ENCODE measurements around the gene GNL1.

Gene GNL1

GRCh38 chr6:30554962-30555815 lies 1.1 kb downstream of the GNL1 start:
- no peaks in the 10 kb centered on the region for H4K20me1 ChIP-seq (ENCODE audit: insufficient read depth, low read length)
- peak overlapping the region; percentile 93 for H3K4me3 ChIP-seq (ENCODE audit: low read depth, low read length, poor library complexity, severe bottlenecking)
- TF ChIP-seq EZH2 (IDR thresholded peaks at IDR 0.05; ENCODE audit: borderline replicate concordance, low read length) (no peak), CTCF (IDR thresholded peaks at IDR 0.05; ENCODE audit: low read length) (no peak)
- no peaks in the 10 kb centered on the region for H3F3A ChIP-seq (ENCODE audit: insufficient read depth, low read length)
- H3K9me2 ChIP-seq (ENCODE audit: low read depth, low read length): no peaks in the 10 kb centered on the region
- no peaks in the 10 kb centered on the region for H3K9me3 ChIP-seq (ENCODE audit: low read length)
- peak overlapping the region; percentile 93 for H3K27ac ChIP-seq (ENCODE audit: low read depth, low read length, poor library complexity, severe bottlenecking)
- no peak overlapping the region for H2AFZ ChIP-seq (ENCODE audit: low read length)
- peaks cover 63% of the 10 kb centered on the region for H3K36me3 ChIP-seq (ENCODE audit: insufficient read depth, low read length)
- peak overlapping the region; percentile 96 for H3K9ac ChIP-seq (ENCODE audit: low read length)
- H3K4me1 ChIP-seq (ENCODE audit: insufficient read depth, low read length, severe bottlenecking): peaks cover 22% of the 10 kb centered on the region
- no peaks in the 10 kb centered on the region for H3K27me3 ChIP-seq (ENCODE audit: insufficient read depth, low read length)
- H3K79me2 ChIP-seq (ENCODE audit: insufficient read depth, low read length): peaks cover 20% of the 10 kb centered on the region
- H3K4me2 ChIP-seq (ENCODE audit: low read length): peak overlapping the region; percentile 93

GRCh38 chr6:30554404-30554803 lies 1.9 kb downstream of the GNL1 start:
- peaks cover 57% of the 10 kb centered on the region for H3K36me3 ChIP-seq (ENCODE audit: insufficient read depth, low read length)
- H4K20me1 ChIP-seq (ENCODE audit: insufficient read depth, low read length): no peaks in the 10 kb centered on the region
- no peaks in the 10 kb centered on the region for H3K9me2 ChIP-seq (ENCODE audit: low read depth, low read length)
- peaks cover 17% of the 10 kb centered on the region for H3K79me2 ChIP-seq (ENCODE audit: insufficient read depth, low read length)
- H3F3A ChIP-seq (ENCODE audit: insufficient read depth, low read length): no peaks in the 10 kb centered on the region
- H3K9me3 ChIP-seq (ENCODE audit: low read length): no peaks in the 10 kb centered on the region
- H3K9ac ChIP-seq (ENCODE audit: low read length): no peak overlapping the region; the same call in 1 of the 2 replicates
- peak overlapping the region; percentile 93 for H3K4me2 ChIP-seq (ENCODE audit: low read length)
- no peaks in the 10 kb centered on the region for H3K27me3 ChIP-seq (ENCODE audit: insufficient read depth, low read length)
- H2AFZ ChIP-seq (ENCODE audit: low read length): no peak overlapping the region
- H3K4me3 ChIP-seq (ENCODE audit: low read depth, low read length, poor library complexity, severe bottlenecking): no peak overlapping the region
- H3K4me1 ChIP-seq (ENCODE audit: insufficient read depth, low read length, severe bottlenecking): peaks cover 22% of the 10 kb centered on the region
- no peak for TF ChIP-seq EZH2 (IDR thresholded peaks at IDR 0.05; ENCODE audit: borderline replicate concordance, low read length)
- no peak for TF ChIP-seq CTCF (IDR thresholded peaks at IDR 0.05; ENCODE audit: low read length)
- H3K27ac ChIP-seq (ENCODE audit: low read depth, low read length, poor library complexity, severe bottlenecking): no peak overlapping the region

- no peaks in the 10 kb centered on the region for H3F3A ChIP-seq (ENCODE audit: insufficient read depth, low read length)
- no peaks in the 10 kb centered on the region for H3K27me3 ChIP-seq (ENCODE audit: insufficient read depth, low read length)
- H3K9me3 ChIP-seq (ENCODE audit: low read length): no peaks in the 10 kb centered on the region
- H3K9ac ChIP-seq (ENCODE audit: low read length): no peak overlapping the region
- no peaks in the 10 kb centered on the region for H3K9me2 ChIP-seq (ENCODE audit: low read depth, low read length)
- no peaks in the 10 kb centered on the region for H3K4me1 ChIP-seq (ENCODE audit: insufficient read depth, low read length, severe bottlenecking)
- peaks cover 68% of the 10 kb centered on the region for H3K36me3 ChIP-seq (ENCODE audit: insufficient read depth, low read length)
- H3K4me3 ChIP-seq (ENCODE audit: low read depth, low read length, poor library complexity, severe bottlenecking): no peak overlapping the region
- no peaks in the 10 kb centered on the region for H4K20me1 ChIP-seq (ENCODE audit: insufficient read depth, low read length)
- H3K4me2 ChIP-seq (ENCODE audit: low read length): no peak overlapping the region
- no peaks in the 10 kb centered on the region for H3K79me2 ChIP-seq (ENCODE audit: insufficient read depth, low read length)
- H2AFZ ChIP-seq (ENCODE audit: low read length): no peak overlapping the region
- H3K27ac ChIP-seq (ENCODE audit: low read depth, low read length, poor library complexity, severe bottlenecking): no peak overlapping the region
- TF ChIP-seq CTCF (IDR thresholded peaks at IDR 0.05; ENCODE audit: low read length): no peak
- TF ChIP-seq EZH2 (IDR thresholded peaks at IDR 0.05; ENCODE audit: borderline replicate concordance, low read length): no peak
These were observed 7.9 kb downstream of the GNL1 start for GRCh38 chr6:30548375-30548774.
